ENCODE results near the gene PALD1.

- TF ChIP-seq CTCF (CRISPR knock-in tag; IDR thresholded peaks at IDR 0.05) (no peak), RELA (CRISPR knock-in tag; IDR thresholded peaks at IDR 0.05) (no peak), ZNF33A (CRISPR knock-in tag; IDR thresholded peaks at IDR 0.05; ENCODE audit: borderline replicate concordance) (no peak), REL (CRISPR knock-in tag; conservative IDR thresholded peaks at IDR 0.05) (no peak), MYC (CRISPR knock-in tag; IDR thresholded peaks at IDR 0.05; ENCODE audit: borderline replicate concordance) (no peak), NFATC3 (CRISPR knock-in tag; IDR thresholded peaks at IDR 0.05) (no peak), SMC3 (IDR thresholded peaks at IDR 0.05; ENCODE audit: low read length) (no peak), ZNF713 (CRISPR knock-in tag; IDR thresholded peaks at IDR 0.05) (no peak), ZNF766 (CRISPR knock-in tag; IDR thresholded peaks at IDR 0.05; ENCODE audit: borderline replicate concordance) (no peak), KLF12 (CRISPR knock-in tag; IDR thresholded peaks at IDR 0.05; ENCODE audit: borderline replicate concordance) (no peak)
Measured at GRCh38 chr10:70535001-70535400, 56.4 kb downstream of the PALD1 start.

All from HepG2 (cell line).